Gastroesophageal sphincter (tissue), 4 donors: ENCODE results near the gene CCDC85C. TPM values are rescaled to one million over a fixed set of nuclear protein-coding genes. Genes with fewer than 3 reads are reported as not detected.

ENCODE experiments used
- ATAC-seq: fragments of 150-250 bp; one replicate; pipeline ENCODE4 v1.9.1; 2016; ENCODE audit warnings: mild to moderate bottlenecking, moderate library complexity
- H3K27ac ChIP-seq, 4 donors: fragments of 200-600 bp; sonication (generic) in 3 of 4; 1 replicate in 3 of 4; 2 replicates in 1 of 4; pipeline ENCODE4 v1.5.1; 2016 to 2019
- H3K27me3 ChIP-seq: fragments of 200-600 bp; sonication (generic); one replicate; pipeline ENCODE4 v1.5.1; 2019
- H3K36me3 ChIP-seq, 2 donors: fragments of 200-600 bp; sonication (generic); one replicate each; pipeline ENCODE4 v1.5.1; 2019; ENCODE audit warnings: control low read depth in 1 of 2
- H3K4me1 ChIP-seq, 3 donors: fragments of 200-600 bp; sonication (generic); 1 replicate in 2 of 3; 2 replicates in 1 of 3; pipeline ENCODE4 v1.5.1; 2016 to 2019; ENCODE audit warnings: control low read depth in 2 of 3
- H3K4me3 ChIP-seq, 2 donors: fragments of 200-600 bp; sonication (generic); one replicate each; pipeline ENCODE4 v1.5.1; 2019; ENCODE audit warnings: mild to moderate bottlenecking in 1 of 2, moderate library complexity in 1 of 2
- H3K9me3 ChIP-seq, 3 donors: fragments of 200-600 bp; sonication (generic); one replicate each; pipeline ENCODE4 v1.5.1; 2017 to 2019; ENCODE audit warnings: control low read depth in 2 of 3
- EP300 ChIP-seq: sonication (generic); formaldehyde crosslinking; IDR thresholded peaks from one replicate; pipeline ENCODE4 v1.6.1; 2017; ENCODE audit warnings: antibody characterized with exemption, mild to moderate bottlenecking
- POLR2A ChIP-seq, 2 donors: fragments of 450-650 bp; IDR thresholded peaks; one replicate each; pipeline ENCODE4 v1.6.1; 2017; ENCODE audit warnings: antibody characterized with exemption in 2 of 2, mild to moderate bottlenecking in 2 of 2, moderate library complexity in 1 of 2
- POLR2AphosphoS5 ChIP-seq: sonication (generic); formaldehyde crosslinking; IDR thresholded peaks from one replicate; pipeline ENCODE4 v1.6.1; 2017; ENCODE audit warnings: antibody characterized with exemption
- WGBS, 2 donors: methylation state at CpG; one replicate each; pipeline ENCODE4 v1.1.5; 2018; ENCODE audit warnings: low coverage in 1 of 2; 5-methylcytosine and 5-hydroxymethylcytosine counted together
- total RNA-seq, 4 donors: library from RNA; depleted of rRNA; stranded (reverse); fragments of >200 nt; gene quantifications; one replicate each; pipeline ENCODE4 v1.1.0, GENCODE V29; 2016
- TF ChIP-seq, protein P1 (sequence below), 4 experiments: fragments of 200-600 bp in 2 of 4; fragments of 450-650 bp in 2 of 4; sonication (generic) in 1 of 4; IDR thresholded peaks; one replicate each; pipeline ENCODE4 v1.5.1; 2017 to 2019; ENCODE audit warnings: antibody characterized with exemption in 4 of 4, mild to moderate bottlenecking in 2 of 4, moderate library complexity in 2 of 4

Gene CCDC85C
- total RNA-seq, 4 donors from 2014 or later: 14.0 to 58.2 (median 25.0) TPM

DNA sequence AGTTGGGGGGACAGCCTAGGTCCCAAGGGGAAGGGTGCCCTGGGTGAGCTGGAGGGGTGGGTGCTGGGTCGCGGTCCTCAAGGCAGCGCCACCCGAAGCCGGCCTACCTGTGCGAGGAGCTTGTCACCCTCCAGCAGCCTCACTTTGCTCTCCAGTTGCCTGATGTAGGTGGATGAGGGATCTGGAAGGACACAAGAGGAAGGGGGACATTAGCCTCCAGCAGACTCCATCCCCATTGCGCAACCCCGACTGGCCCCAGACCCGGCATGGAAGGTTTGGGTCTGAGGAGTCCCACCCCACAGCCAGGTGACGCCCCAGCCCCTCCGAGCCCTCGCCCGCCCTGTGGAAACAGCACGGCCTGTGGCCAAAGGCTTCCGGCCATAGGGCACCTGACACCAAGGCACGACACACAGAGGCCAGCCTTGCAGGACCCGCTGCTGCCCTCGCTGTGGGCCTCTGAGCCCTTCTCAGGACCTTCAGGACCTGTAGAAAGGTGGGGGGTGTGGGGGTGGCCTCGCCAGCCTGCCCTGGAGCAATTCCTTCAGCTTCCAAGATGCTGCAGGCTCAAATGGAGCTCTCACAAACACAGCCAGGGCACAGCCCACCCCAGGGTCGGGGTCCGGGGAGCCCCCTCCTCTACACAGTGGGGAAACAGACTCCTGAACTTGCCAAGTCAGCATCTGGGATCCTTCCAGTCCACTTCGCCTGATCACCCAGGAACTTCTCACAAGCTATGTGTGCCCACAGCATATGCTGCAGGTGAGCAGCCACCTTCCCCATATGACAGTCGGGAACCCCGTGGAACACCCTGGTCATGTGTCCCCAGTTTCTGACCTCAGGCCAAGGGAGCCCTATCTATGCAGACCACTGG, 67.9 kb downstream of the CCDC85C start:
- Histone ChIP-seq H3K9me3 (no peaks in the 10 kb centered on the region), H3K4me1 (peaks cover 0 to 91% (median 36%) of the 10 kb centered on the region in 3 donors), H3K4me3 (no peak overlapping the region), H3K36me3 (no peaks in the 10 kb centered on the region), H3K27ac (peak overlapping the region in 3 of 4 donors; percentile 80 to 89 (median 82)), H3K27me3 (no peaks in the 10 kb centered on the region)
- no peak for ATAC-seq
- WGBS, 2 donors: no CpG with 5 or more reads among the region's 24 CpGs
- TF ChIP-seq, protein P1, sequence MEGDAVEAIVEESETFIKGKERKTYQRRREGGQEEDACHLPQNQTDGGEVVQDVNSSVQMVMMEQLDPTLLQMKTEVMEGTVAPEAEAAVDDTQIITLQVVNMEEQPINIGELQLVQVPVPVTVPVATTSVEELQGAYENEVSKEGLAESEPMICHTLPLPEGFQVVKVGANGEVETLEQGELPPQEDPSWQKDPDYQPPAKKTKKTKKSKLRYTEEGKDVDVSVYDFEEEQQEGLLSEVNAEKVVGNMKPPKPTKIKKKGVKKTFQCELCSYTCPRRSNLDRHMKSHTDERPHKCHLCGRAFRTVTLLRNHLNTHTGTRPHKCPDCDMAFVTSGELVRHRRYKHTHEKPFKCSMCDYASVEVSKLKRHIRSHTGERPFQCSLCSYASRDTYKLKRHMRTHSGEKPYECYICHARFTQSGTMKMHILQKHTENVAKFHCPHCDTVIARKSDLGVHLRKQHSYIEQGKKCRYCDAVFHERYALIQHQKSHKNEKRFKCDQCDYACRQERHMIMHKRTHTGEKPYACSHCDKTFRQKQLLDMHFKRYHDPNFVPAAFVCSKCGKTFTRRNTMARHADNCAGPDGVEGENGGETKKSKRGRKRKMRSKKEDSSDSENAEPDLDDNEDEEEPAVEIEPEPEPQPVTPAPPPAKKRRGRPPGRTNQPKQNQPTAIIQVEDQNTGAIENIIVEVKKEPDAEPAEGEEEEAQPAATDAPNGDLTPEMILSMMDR (IDR thresholded peaks at IDR 0.05): no peak
- TF ChIP-seq POLR2AphosphoS5 (no peak), POLR2A (IDR thresholded peaks at IDR 0.05) (no peak), EP300 (no peak)

DNA sequence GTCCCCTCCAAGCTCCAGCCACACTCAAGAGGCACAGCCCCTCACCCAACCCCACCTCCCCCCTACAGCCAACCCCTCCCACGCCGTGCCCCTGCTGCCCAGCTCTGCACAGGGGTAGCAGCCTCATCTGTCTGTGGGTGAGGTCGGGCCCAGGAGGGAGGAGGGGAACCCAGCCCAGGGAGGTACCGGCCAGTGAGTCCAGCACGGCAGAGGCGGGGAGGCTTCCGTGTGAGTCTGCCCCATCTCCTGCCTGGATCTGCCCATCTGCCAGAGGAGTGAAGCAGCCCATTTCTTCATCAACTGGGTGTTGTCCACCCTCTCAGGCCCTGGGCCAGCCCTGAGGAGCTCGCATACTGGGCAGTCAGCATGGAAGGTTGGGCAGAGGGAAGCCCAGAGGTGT, 68.6 kb downstream of the CCDC85C start:
- WGBS, 2 donors: no CpG with 5 or more reads among the region's 8 CpGs
- H3K27me3 ChIP-seq: no peaks in the 10 kb centered on the region

DNA sequence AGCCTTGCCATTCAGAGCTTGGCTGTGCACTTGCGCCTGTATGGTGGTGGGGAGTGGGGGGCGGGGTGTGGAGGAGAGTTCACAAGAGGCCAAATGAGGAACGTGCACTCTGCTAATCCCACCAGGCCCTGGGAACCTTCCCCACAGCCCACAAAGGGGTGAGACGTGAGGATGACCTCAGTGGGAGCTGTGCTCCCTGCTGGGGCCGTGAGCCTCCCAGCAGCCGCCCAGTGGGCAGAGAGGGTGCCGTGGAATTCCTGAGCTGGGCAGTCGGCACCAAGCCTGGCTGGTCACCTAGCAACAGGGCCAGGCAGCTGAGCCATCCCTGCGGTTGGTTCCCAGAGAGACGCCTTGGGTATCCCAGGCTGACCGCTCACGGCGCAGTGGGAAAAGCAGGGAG, 69.1 kb downstream of the CCDC85C start:
- Histone ChIP-seq H3K36me3 (no peaks in the 10 kb centered on the region), H3K4me3 (no peak overlapping the region), H3K4me1 (peaks cover 0 to 91% (median 29%) of the 10 kb centered on the region in 3 donors), H3K27ac (peak overlapping the region in 3 of 4 donors; percentile 80 to 89 (median 82)), H3K27me3 (no peaks in the 10 kb centered on the region), H3K9me3 (no peaks in the 10 kb centered on the region)
- TF ChIP-seq, protein P1 (IDR thresholded peaks at IDR 0.05): peak in 2 of 4 experiments; percentile 20 to 23
- TF ChIP-seq POLR2A (IDR thresholded peaks at IDR 0.05) (no peak), POLR2AphosphoS5 (peak; percentile 15)
- ATAC-seq: peak; percentile 54
- WGBS, 2 donors: no CpG with 5 or more reads among the region's 13 CpGs

More for the DNA sequence above, 68.6 kb downstream of the CCDC85C start:
- TF ChIP-seq, protein P1 (IDR thresholded peaks at IDR 0.05): no peak
- no peak for TF ChIP-seq EP300
- TF ChIP-seq POLR2AphosphoS5: no peak
- no peak for TF ChIP-seq POLR2A (IDR thresholded peaks at IDR 0.05)
- peaks cover 0 to 91% (median 32%) of the 10 kb centered on the region in 3 donors for H3K4me1 ChIP-seq
- H3K9me3 ChIP-seq: no peaks in the 10 kb centered on the region
- no peak for ATAC-seq
- H3K27ac ChIP-seq: peak overlapping the region in 3 of 4 donors; percentile 80 to 89 (median 82)
- H3K36me3 ChIP-seq: no peaks in the 10 kb centered on the region
- no peak overlapping the region for H3K4me3 ChIP-seq

DNA sequence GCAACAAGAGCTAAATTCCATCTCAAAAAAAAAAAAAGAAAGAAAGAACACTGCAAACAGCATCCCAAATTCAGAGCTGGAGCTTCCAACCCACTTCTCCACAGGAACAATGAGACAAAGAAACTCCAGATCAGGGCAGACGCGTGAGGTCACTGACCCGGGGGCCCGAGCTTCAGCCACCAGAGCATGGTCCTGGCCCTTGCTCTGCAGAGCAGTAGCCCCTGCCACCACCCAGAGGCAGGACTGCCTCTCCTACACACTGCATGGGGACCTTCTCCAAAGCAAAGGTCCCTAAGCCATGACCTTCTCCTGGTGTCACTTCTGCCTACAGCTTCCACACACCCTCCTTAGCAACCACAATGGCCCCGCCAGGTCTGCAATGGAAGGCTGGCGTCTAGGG, 69.7 kb downstream of the CCDC85C start:
- 78 to 80% methylated on average over 4 of the region's 6 CpGs for WGBS, 2 donors
- no peaks in the 10 kb centered on the region for H3K36me3 ChIP-seq
- H3K4me1 ChIP-seq: peaks cover 0 to 88% (median 29%) of the 10 kb centered on the region in 3 donors
- no peak for ATAC-seq
- H3K27ac ChIP-seq: peak overlapping the region in 3 of 4 donors; percentile 80 to 89 (median 82)
- H3K27me3 ChIP-seq: no peaks in the 10 kb centered on the region
- TF ChIP-seq EP300 (no peak), POLR2A (IDR thresholded peaks at IDR 0.05) (no peak), POLR2AphosphoS5 (no peak)
- TF ChIP-seq, protein P1 (IDR thresholded peaks at IDR 0.05): no peak
- H3K4me3 ChIP-seq: no peak overlapping the region
- no peaks in the 10 kb centered on the region for H3K9me3 ChIP-seq

DNA sequence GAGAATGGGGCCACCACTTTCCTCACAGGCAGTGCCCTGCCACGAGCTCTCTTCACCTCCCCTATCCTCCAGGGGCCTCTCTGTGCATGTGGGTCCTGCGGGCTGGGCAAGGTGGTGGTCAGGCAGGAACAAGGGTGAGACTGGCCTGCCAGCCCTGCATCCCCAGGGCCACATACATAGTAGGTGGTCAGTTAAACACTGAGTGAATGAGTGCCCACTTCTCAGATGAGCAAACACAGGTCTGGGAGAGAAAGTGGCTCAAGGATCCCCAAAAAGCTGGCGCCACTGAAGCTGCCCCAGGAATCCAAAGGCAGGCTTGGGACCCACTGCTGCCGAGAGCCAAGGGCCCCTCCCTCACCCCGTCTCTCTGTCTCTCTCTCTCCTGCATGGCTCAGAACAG, 71.7 kb downstream of the CCDC85C start:
- Histone ChIP-seq H3K4me3 (no peak overlapping the region), H3K36me3 (no peaks in the 10 kb centered on the region), H3K4me1 (peaks cover 0 to 68% (median 17%) of the 10 kb centered on the region in 3 donors), H3K27me3 (no peaks in the 10 kb centered on the region), H3K9me3 (no peaks in the 10 kb centered on the region), H3K27ac (peak overlapping the region in 2 of 4 donors; percentile 39 to 69)
- TF ChIP-seq POLR2AphosphoS5: no peak
- TF ChIP-seq EP300: no peak
- TF ChIP-seq POLR2A (IDR thresholded peaks at IDR 0.05): no peak
- TF ChIP-seq, protein P1 (IDR thresholded peaks at IDR 0.05): no peak
- ATAC-seq: no peak
- 71 to 82% methylated on average over 2 to 3 of the region's 5 CpGs for WGBS, 2 donors
